ENCODE data around the gene ZNF846. TPM values are rescaled to one million over a fixed set of nuclear protein-coding genes. Genes with fewer than 3 reads are reported as not detected.

The ZNF846 gene
- total and polyA plus RNA-seq, 2 of the 4 experiments (the other 2 are of a cell fraction): 5.7 to 6.5 TPM

GRCh38 chr19:9720541-9720940, 48.0 kb downstream of the ZNF846 start:
- H3K4me2 ChIP-seq (ENCODE audit: low read depth, low read length): no peak overlapping the region
- no peak overlapping the region for H3K4ac ChIP-seq (ENCODE audit: low read depth, low read length)
- no peak overlapping the region for H4K8ac ChIP-seq (ENCODE audit: low read depth in 2 of 2, low read length in 2 of 2)
- WGBS, 2 experiments (ENCODE audit: extremely low coverage in 2 of 2, insufficient read length in 1 of 2): no CpG with 5 or more reads among the region's 4 CpGs
- H2BK15ac ChIP-seq (ENCODE audit: low read depth, low read length): no peak overlapping the region
- H3K4me1 ChIP-seq (ENCODE audit: control insufficient read depth, insufficient read depth, low read length): no peaks in the 10 kb centered on the region
- no peak overlapping the region for H3K56ac ChIP-seq (ENCODE audit: extremely low read depth, insufficient read depth, low read length)
- TF ChIP-seq CTCF (conservative IDR thresholded peaks at IDR 0.05; ENCODE audit: low read depth, low read length) (no peak), RFX5 (IDR thresholded peaks at IDR 0.05; ENCODE audit: low read depth, low read length) (no peak), USF2 (IDR thresholded peaks at IDR 0.05; ENCODE audit: low read depth, low read length) (no peak), FOS (IDR thresholded peaks at IDR 0.05; ENCODE audit: low read depth, low read length) (no peak), CEBPB (IDR thresholded peaks at IDR 0.05; ENCODE audit: low read depth, low read length) (no peak), RAD21 (IDR thresholded peaks at IDR 0.05; ENCODE audit: low read length) (no peak), NFE2L2 (IDR thresholded peaks at IDR 0.05; ENCODE audit: low read depth, low read length) (no peak), RCOR1 (IDR thresholded peaks at IDR 0.05; ENCODE audit: insufficient replicate concordance, low read length) (no peak), POLR2A (IDR thresholded peaks at IDR 0.05; ENCODE audit: low read depth, low read length) (no peak), BHLHE40 (IDR thresholded peaks at IDR 0.05; ENCODE audit: low read depth, low read length) (no peak), MAFK (IDR thresholded peaks at IDR 0.05; ENCODE audit: low read depth, low read length) (no peak), ELK1 (IDR thresholded peaks at IDR 0.05; ENCODE audit: borderline replicate concordance, low read depth, low read length) (no peak), MAZ (IDR thresholded peaks at IDR 0.05; ENCODE audit: borderline replicate concordance, low read depth, low read length) (no peak), CHD1 (IDR thresholded peaks at IDR 0.05; ENCODE audit: low read depth, low read length) (no peak)
- H2AK9ac ChIP-seq (replicated peaks; ENCODE audit: low read depth, low read length, poor library complexity): no peak overlapping the region
- H3K79me1 ChIP-seq (ENCODE audit: low read depth in 1 of 2, low read length in 2 of 2): no peaks in the 10 kb centered on the region
- no peaks in the 10 kb centered on the region for H3K36me3 ChIP-seq (ENCODE audit: control insufficient read depth, insufficient read depth, low read length)
- CTCF ChIA-PET: no interaction called here
- no peak overlapping the region for H3K18ac ChIP-seq (ENCODE audit: low read depth, low read length)
- POLR2A ChIA-PET (ENCODE audit: unreplicated experiment): no interaction called here
- H2BK5ac ChIP-seq (ENCODE audit: low read depth, low read length, poor library complexity, severe bottlenecking): no peak overlapping the region
- H3K27me3 ChIP-seq (ENCODE audit: control insufficient read depth, insufficient read depth, low read length): no peaks in the 10 kb centered on the region
- H3K9ac ChIP-seq (ENCODE audit: low read depth, low read length): no peak overlapping the region
- no peak overlapping the region for H2AFZ ChIP-seq (replicated peaks; ENCODE audit: low read length, poor library complexity)
- dilution Hi-C loops (cut with HindIII; ENCODE audit: low sequenced_read_pairs, unreplicated experiment) (no loop called here), intact Hi-C loops (cut with micrococcal nuclease) (no loop called here), in situ Hi-C loops (cut with MboI; ENCODE audit: low sequenced_read_pairs) (no loop called here)
- no peak overlapping the region for H3K14ac ChIP-seq (replicated peaks; ENCODE audit: low read depth, low read length)
- H2BK20ac ChIP-seq (ENCODE audit: low read depth, low read length): no peak overlapping the region
- H3K9me3 ChIP-seq (ENCODE audit: control insufficient read depth, insufficient read depth, low read length): peaks cover 1% of the 10 kb centered on the region; the same call in 1 of the 2 replicates
- no peak for ATAC-seq (ENCODE audit: low read depth)
- no peak for DNase-seq
- H4K20me1 ChIP-seq (ENCODE audit: insufficient read depth, low read length): no peaks in the 10 kb centered on the region
- no peak overlapping the region for H3K23ac ChIP-seq (ENCODE audit: low read depth, low read length)
- no peak overlapping the region for H4K5ac ChIP-seq (ENCODE audit: low read depth, low read length)
- no TSS peak for BruUV-seq (replicated peaks)
- H2BK120ac ChIP-seq (ENCODE audit: low read depth, low read length): no peak overlapping the region
- H3K27ac ChIP-seq (ENCODE audit: insufficient read depth, low read length): no peak overlapping the region
- no peak overlapping the region for H2AK5ac ChIP-seq (ENCODE audit: low read depth, low read length)
- H3K9me1 ChIP-seq (ENCODE audit: insufficient read depth, low read length): no peaks in the 10 kb centered on the region
- no peak overlapping the region for H4K91ac ChIP-seq (ENCODE audit: insufficient read depth, low read depth, low read length)
- no peak overlapping the region for H3K4me3 ChIP-seq (ENCODE audit: insufficient read depth, low read depth, low read length)
